Coronary artery (tissue), 2 donors: Measurements from ENCODE around the gene FBLN5.

Source experiments
- DNase-seq: peaks from one replicate; pipeline ENCODE4 v3.0.0-alpha.2; 2017; ENCODE audit warnings: low spot score
- H3K27ac ChIP-seq, 2 donors: fragments of 200-600 bp; sonication (generic); one replicate each; pipeline ENCODE4 v1.5.1; 2016 to 2019
- H3K4me3 ChIP-seq: fragments of 200-600 bp; sonication (generic); 2 replicates; pipeline ENCODE4 v1.5.1; 2016; ENCODE audit warnings: mild to moderate bottlenecking, moderate library complexity
- TF ChIP-seq, protein P1 (sequence below): fragments of 200-600 bp; sonication (generic); IDR thresholded peaks from one replicate; pipeline ENCODE4 v1.5.1; 2019; ENCODE audit warnings: antibody characterized with exemption

The FBLN5 gene

DNA sequence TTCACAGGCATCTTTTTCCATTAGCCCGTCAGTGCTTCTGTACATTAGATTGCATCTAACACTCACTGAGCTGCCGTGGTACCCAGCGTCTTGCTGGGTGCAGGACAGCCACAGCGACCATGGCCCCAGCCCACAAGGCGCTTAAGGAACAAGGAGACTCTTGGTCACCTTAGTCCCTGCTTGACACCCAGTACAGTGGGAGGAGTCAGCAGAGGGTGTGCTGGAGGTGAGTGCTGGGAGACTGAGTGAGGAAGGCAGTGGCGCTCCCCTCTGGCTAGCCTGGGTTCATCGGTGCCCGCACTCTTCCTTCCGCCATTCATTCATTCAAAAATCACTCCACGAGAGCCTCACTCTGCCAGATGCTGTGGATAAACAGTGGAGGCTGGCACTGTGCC, 21.8 kb downstream of the FBLN5 start:
- peak overlapping the region; percentile 13 to 70 for H3K27ac ChIP-seq
- no peak for DNase-seq
- H3K4me3 ChIP-seq = peak overlapping the region; percentile 11
- TF ChIP-seq, protein P1, sequence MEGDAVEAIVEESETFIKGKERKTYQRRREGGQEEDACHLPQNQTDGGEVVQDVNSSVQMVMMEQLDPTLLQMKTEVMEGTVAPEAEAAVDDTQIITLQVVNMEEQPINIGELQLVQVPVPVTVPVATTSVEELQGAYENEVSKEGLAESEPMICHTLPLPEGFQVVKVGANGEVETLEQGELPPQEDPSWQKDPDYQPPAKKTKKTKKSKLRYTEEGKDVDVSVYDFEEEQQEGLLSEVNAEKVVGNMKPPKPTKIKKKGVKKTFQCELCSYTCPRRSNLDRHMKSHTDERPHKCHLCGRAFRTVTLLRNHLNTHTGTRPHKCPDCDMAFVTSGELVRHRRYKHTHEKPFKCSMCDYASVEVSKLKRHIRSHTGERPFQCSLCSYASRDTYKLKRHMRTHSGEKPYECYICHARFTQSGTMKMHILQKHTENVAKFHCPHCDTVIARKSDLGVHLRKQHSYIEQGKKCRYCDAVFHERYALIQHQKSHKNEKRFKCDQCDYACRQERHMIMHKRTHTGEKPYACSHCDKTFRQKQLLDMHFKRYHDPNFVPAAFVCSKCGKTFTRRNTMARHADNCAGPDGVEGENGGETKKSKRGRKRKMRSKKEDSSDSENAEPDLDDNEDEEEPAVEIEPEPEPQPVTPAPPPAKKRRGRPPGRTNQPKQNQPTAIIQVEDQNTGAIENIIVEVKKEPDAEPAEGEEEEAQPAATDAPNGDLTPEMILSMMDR = no peak

- Histone ChIP-seq H3K4me3 (peak overlapping the region; percentile 11), H3K27ac (peak overlapping the region in 1 of 2 donors; percentile 70)
- TF ChIP-seq, protein P1 = no peak
- no peak for DNase-seq
These were observed 22.3 kb downstream of the FBLN5 start for GRCh38 chr14:91925001-91925726.

DNA sequence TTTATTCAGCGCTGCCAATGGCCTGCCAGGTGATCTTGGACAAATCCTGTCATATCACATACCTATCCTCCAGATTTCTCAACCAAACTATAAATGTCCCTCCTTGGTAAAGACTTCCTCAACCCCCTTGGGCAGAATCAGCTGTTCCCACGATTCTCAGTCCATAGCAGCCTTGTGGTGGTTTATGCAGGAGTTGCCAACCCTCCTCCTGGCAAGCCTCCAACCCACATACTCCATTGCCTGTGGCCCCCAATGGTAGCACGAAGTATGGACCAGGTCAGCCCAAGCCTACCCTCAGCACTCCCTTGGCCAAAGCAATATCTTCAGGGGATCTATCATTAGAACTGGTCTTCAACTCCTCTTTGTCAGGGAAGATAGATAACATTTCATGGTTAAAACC, 27.0 kb downstream of the FBLN5 start:
- no peak overlapping the region for H3K4me3 ChIP-seq
- no peak for DNase-seq
- H3K27ac ChIP-seq = peak overlapping the region in 1 of 2 donors; percentile 87
- TF ChIP-seq, protein P1 = no peak

DNA sequence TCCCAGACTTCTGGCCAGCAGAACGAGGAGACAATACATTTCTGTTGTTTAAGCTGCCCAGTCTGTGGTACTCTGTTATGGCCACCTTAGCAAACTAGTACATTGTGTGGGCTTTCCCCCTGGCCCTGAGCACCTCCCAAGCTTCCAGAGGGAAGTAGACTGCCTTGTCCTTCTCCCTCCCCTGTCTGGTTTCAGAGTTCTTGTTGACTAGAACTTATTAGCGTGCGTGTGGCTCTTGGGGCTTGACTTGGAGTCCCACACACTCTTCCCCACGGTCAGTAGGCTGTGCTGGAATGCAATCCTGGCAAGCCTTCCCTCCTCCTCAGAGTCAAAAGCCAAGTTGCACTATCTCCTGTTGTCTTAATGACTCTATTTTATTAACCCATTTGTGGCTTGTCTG, 27.7 kb downstream of the FBLN5 start:
- Histone ChIP-seq H3K4me3 (no peak overlapping the region), H3K27ac (peak overlapping the region; percentile 61 to 87)
- TF ChIP-seq, protein P1 = no peak
- DNase-seq = no peak

DNA sequence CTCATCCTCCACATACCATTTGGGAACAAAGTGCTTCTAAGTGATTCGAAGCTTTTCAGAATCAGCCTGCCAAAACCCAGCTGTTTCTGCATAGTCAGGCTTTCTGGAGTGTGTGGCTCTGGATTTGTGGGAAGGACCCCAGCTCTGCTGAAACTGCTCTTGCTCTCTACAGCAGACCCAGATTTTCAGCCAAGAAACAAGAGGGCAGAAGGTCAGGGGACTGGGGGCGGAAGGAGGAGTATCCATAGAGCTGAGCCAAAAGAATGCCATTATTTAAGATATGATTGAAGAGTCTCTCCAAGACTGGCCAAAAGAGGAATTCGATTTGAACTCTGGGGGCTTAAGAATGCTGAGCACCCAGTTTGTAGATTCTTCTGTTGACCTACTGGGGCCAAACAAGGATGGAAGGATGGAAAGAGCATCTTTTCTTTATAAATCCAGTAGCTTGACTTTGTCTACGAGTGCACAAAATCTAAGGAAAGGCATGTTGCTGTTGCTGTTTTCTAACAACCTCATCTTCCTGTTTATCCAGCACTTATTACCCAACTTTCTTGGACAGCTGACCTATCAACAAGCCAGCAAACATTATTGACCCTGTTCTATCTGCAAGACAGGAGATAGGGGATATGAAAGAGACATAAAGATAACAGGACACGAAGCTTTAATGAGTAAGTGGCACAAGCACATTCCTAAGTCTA, 29.2 kb downstream of the FBLN5 start:
- Histone ChIP-seq H3K27ac (peak overlapping the region; percentile 30 to 87), H3K4me3 (no peak overlapping the region)
- no peak for DNase-seq
- TF ChIP-seq, protein P1 = no peak

- DNase-seq = no peak
- Histone ChIP-seq H3K4me3 (no peak overlapping the region), H3K27ac (no peak overlapping the region)
- TF ChIP-seq, protein P1 = no peak
These were observed 35.5 kb downstream of the FBLN5 start for GRCh38 chr14:91912035-91912434.
